ENCODE measurements around the gene NES.

NES gene

GRCh38 chr1:156706657-156707416, 29.6 kb upstream of the NES start (continued):
- no peak for TF ChIP-seq ZNF18 (tag by site-specific recombination; IDR thresholded peaks at IDR 0.05)
- no peak for TF ChIP-seq ZFP41 (tag by site-specific recombination; IDR thresholded peaks at IDR 0.05; ENCODE audit: borderline replicate concordance)
- no peak for TF ChIP-seq ZNF776 (tag by site-specific recombination; IDR thresholded peaks at IDR 0.05; ENCODE audit: borderline replicate concordance)
- TF ChIP-seq INSM2 (tag by site-specific recombination; IDR thresholded peaks at IDR 0.05) = peak; percentile 2; the same call in 1 of the 2 replicates
- TF ChIP-seq ATF2 (tag by site-specific recombination; IDR thresholded peaks at IDR 0.05; ENCODE audit: low read depth) = no peak
- no peak for TF ChIP-seq ZNF16 (tag by site-specific recombination; IDR thresholded peaks at IDR 0.05; ENCODE audit: low read depth)
- 0 out of 2 replicates have a peak, but pooled peaks have one; percentile 9 for TF ChIP-seq ZEB2 (tag by site-specific recombination; IDR thresholded peaks at IDR 0.05)

- ChIA-PET POLR2A (interaction anchor here (0.6 to 4.9 kb wide), 10 partner anchors 13 to 184 kb away, joined by 3 to 43 read pairs (median 4); partner anchors contain the start of genes HDGF, ISG20L2 and METTL25B), CTCF (interaction anchor here (0.5 to 20.2 kb wide), 31 partner anchors 9 to 220 kb away, joined by 3 to 579 read pairs (median 4); partner anchors contain the start of genes HAPLN2, ISG20L2, MEF2D and METTL25B)
- Histone ChIP-seq H3K4me1 (ENCODE audit: control insufficient read depth, insufficient read depth, low read length) (peaks cover 12% of the 10 kb centered on the region), H3K36me3 (ENCODE audit: control insufficient read depth in 2 of 2, insufficient read depth in 1 of 2, low read length in 2 of 2) (peaks cover 0 to 3% of the 10 kb centered on the region in 2 experiments; a peak in 1 of 3 replicates), H3K27ac (ENCODE audit: extremely low read depth, low read depth, low read length) (peak overlapping the region; percentile 39; the same call in 1 of the 2 replicates), H3K4me3 (ENCODE audit: low read depth, low read length) (peak overlapping the region; percentile 36), H3K9me3 (ENCODE audit: control insufficient read depth, insufficient read depth, low read depth, low read length) (no peaks in the 10 kb centered on the region)
- TF ChIP-seq ZBTB10 (tag by site-specific recombination; IDR thresholded peaks at IDR 0.05) (peak; percentile 97), ZNF639 (tag by site-specific recombination; IDR thresholded peaks at IDR 0.05) (peak; percentile 82), ZNF2 (tag by site-specific recombination; IDR thresholded peaks at IDR 0.05) (peak; percentile 65), ZNF311 (tag by site-specific recombination; IDR thresholded peaks at IDR 0.05; ENCODE audit: borderline replicate concordance) (no peak), RBAK (tag by site-specific recombination; IDR thresholded peaks at IDR 0.05) (no peak), ZNF776 (tag by site-specific recombination; IDR thresholded peaks at IDR 0.05; ENCODE audit: borderline replicate concordance) (no peak), ZNF133 (tag by site-specific recombination; IDR thresholded peaks at IDR 0.05) (no peak), ZNF350 (tag by site-specific recombination; IDR thresholded peaks at IDR 0.05) (no peak), ZNF19 (tag by site-specific recombination; IDR thresholded peaks at IDR 0.05; ENCODE audit: low read depth) (no peak), ZNF324 (tag by site-specific recombination; IDR thresholded peaks at IDR 0.05) (peak; percentile 73), ZNF600 (tag by site-specific recombination; IDR thresholded peaks at IDR 0.05) (peak; percentile 83), ATF2 (tag by site-specific recombination; IDR thresholded peaks at IDR 0.05; ENCODE audit: low read depth) (peak; percentile 6; the same call in 1 of the 2 replicates), ZNF629 (tag by site-specific recombination; IDR thresholded peaks at IDR 0.05) (peak; percentile 82), ZNF114 (tag by site-specific recombination; IDR thresholded peaks at IDR 0.05) (no peak), ZBTB6 (tag by site-specific recombination; IDR thresholded peaks at IDR 0.05) (0 out of 2 replicates have a peak, but pooled peaks have one; percentile 11), ZSCAN30 (tag by site-specific recombination; IDR thresholded peaks at IDR 0.05) (peak; percentile 65; the same call in 1 of the 2 replicates)
These were observed 28.9 kb upstream of the NES start for GRCh38 chr1:156705918-156706656.

Measured in HEK293 (cell line).